IMR-90 (cell line): Measurements from ENCODE around the gene ZNF827. TPM values are rescaled to one million over a fixed set of nuclear protein-coding genes. Genes with fewer than 3 reads are reported as not detected.

Experiments
- ATAC-seq: fragments of 200-7000 bp; cut with Tn5 transposase; 2 replicates; pipeline ENCODE4 v1.9.1; 2020; ENCODE audit warnings: low read depth, mild to moderate bottlenecking, moderate library complexity
- BruUV-seq: library from RNA; stranded (reverse); fragments of 400-500 nt; replicated peaks from 2 replicates; lab custom pipeline; 2021; lab: Mats Ljungman, UMichigan
- CTCF ChIA-PET: fragments of 300-600 bp; formaldehyde crosslinking; extraction: SDS; loops from one replicate; lab custom pipeline; 2021; ENCODE audit warnings: antibody characterized with exemption; lab: Yijun Ruan, JAX
- POLR2A ChIA-PET: fragments of 300-600 bp; sonication (Branson Sonifier 250); formaldehyde crosslinking; loops from one replicate; lab custom pipeline; 2022; ENCODE audit warnings: antibody characterized with exemption; ENCODE audit not compliant: unreplicated experiment; lab: Charles Lee
- DNase-seq: peaks from one replicate; pipeline ENCODE4 v3.0.0; 2013
- H2AFZ ChIP-seq: replicated peaks from 2 replicates; pipeline ENCODE3; 2013; ENCODE audit warnings: low read length, mild to moderate bottlenecking; ENCODE audit not compliant: poor library complexity
- H2AK5ac ChIP-seq: 2 replicates; pipeline ENCODE4 v1.6.1; 2013; ENCODE audit warnings: low read depth, low read length, inconsistent platforms
- H2AK9ac ChIP-seq: replicated peaks from 2 replicates; pipeline ENCODE3; 2013; ENCODE audit warnings: mild to moderate bottlenecking, low read depth, low read length, moderate library complexity; ENCODE audit not compliant: poor library complexity
- H2BK120ac ChIP-seq: 2 replicates; pipeline ENCODE4 v1.6.1; 2013; ENCODE audit warnings: low read depth, low read length, inconsistent platforms
- H2BK15ac ChIP-seq: 3 replicates; pipeline ENCODE4 v1.6.1; 2013; ENCODE audit warnings: low read depth, low read length, inconsistent platforms
- H2BK20ac ChIP-seq: 2 replicates; pipeline ENCODE4 v1.6.1; 2013; ENCODE audit warnings: low read depth, mild to moderate bottlenecking, inconsistent platforms, low read length, moderate library complexity
- H2BK5ac ChIP-seq: 2 replicates; pipeline ENCODE4 v1.6.1; 2013; ENCODE audit warnings: mild to moderate bottlenecking, low read depth, low read length, inconsistent platforms; ENCODE audit not compliant: poor library complexity, severe bottlenecking
- H3K14ac ChIP-seq: replicated peaks from 2 replicates; pipeline ENCODE4 v1.6.1; 2013; ENCODE audit warnings: low read depth, low read length, inconsistent platforms
- H3K18ac ChIP-seq: 2 replicates; pipeline ENCODE4 v1.6.1; 2013; ENCODE audit warnings: low read depth, low read length, control low read depth
- H3K23ac ChIP-seq: 2 replicates; pipeline ENCODE4 v1.6.1; 2013; ENCODE audit warnings: low read depth, low read length, inconsistent platforms
- H3K27ac ChIP-seq: 2 replicates; pipeline ENCODE4 v1.5.1; 2013; ENCODE audit warnings: mild to moderate bottlenecking, control low read depth, low read length; ENCODE audit not compliant: insufficient read depth
- H3K27me3 ChIP-seq: 2 replicates; pipeline ENCODE4 v1.6.1; 2013; ENCODE audit warnings: low read length; ENCODE audit not compliant: control insufficient read depth, insufficient read depth
- H3K36me3 ChIP-seq: 2 replicates; pipeline ENCODE4 v1.6.1; 2013; ENCODE audit warnings: low read length, mixed read lengths; ENCODE audit not compliant: control insufficient read depth, insufficient read depth
- H3K4ac ChIP-seq: 2 replicates; pipeline ENCODE4 v1.6.1; 2013; ENCODE audit warnings: low read depth, low read length, inconsistent platforms
- H3K4me1 ChIP-seq: 2 replicates; pipeline ENCODE4 v1.6.1; 2013; ENCODE audit warnings: low read length, mixed read lengths; ENCODE audit not compliant: control insufficient read depth, insufficient read depth
- H3K4me2 ChIP-seq: 2 replicates; pipeline ENCODE4 v1.6.1; 2013; ENCODE audit warnings: low read depth, mild to moderate bottlenecking, control low read depth, low read length, moderate library complexity
- H3K4me3 ChIP-seq: 2 replicates; pipeline ENCODE4 v1.5.1; 2013; ENCODE audit warnings: low read depth, mild to moderate bottlenecking, control low read depth, low read length, moderate library complexity; ENCODE audit not compliant: insufficient read depth
- H3K56ac ChIP-seq: 2 replicates; pipeline ENCODE4 v1.6.1; 2013; ENCODE audit warnings: low read length, inconsistent platforms; ENCODE audit not compliant: insufficient read depth; ENCODE audit errors: extremely low read depth
- H3K79me1 ChIP-seq, 2 experiments: 2 replicates each; pipeline ENCODE4 v1.6.1; 2013; ENCODE audit warnings: low read length in 2 of 2, inconsistent platforms in 1 of 2, low read depth in 1 of 2
- H3K9ac ChIP-seq: 2 replicates; pipeline ENCODE4 v1.6.1; 2013; ENCODE audit warnings: low read depth, low read length, control low read depth
- H3K9me1 ChIP-seq: 2 replicates; pipeline ENCODE4 v1.6.1; 2013; ENCODE audit warnings: low read length, inconsistent platforms; ENCODE audit not compliant: insufficient read depth
- H3K9me3 ChIP-seq: 2 replicates; pipeline ENCODE4 v1.6.1; 2013; ENCODE audit warnings: low read length; ENCODE audit not compliant: control insufficient read depth, insufficient read depth
- H4K20me1 ChIP-seq: 2 replicates; pipeline ENCODE4 v1.6.1; 2013; ENCODE audit warnings: low read length, inconsistent platforms; ENCODE audit not compliant: insufficient read depth
- H4K5ac ChIP-seq: 2 replicates; pipeline ENCODE4 v1.6.1; 2013; ENCODE audit warnings: mild to moderate bottlenecking, low read depth, low read length, control low read depth
- H4K8ac ChIP-seq, 2 experiments: 2 replicates each; pipeline ENCODE4 v1.6.1; 2013; ENCODE audit warnings: low read depth in 2 of 2, low read length in 2 of 2, control low read depth in 1 of 2, inconsistent platforms in 1 of 2
- H4K91ac ChIP-seq: 2 replicates; pipeline ENCODE4 v1.6.1; 2013; ENCODE audit warnings: low read depth, low read length, inconsistent platforms; ENCODE audit not compliant: insufficient read depth
- POLR2A ChIP-seq: IDR thresholded peaks from 2 replicates; pipeline ENCODE4 v1.6.1; 2012; ENCODE audit warnings: mild to moderate bottlenecking, low read depth, low read length
- RCOR1 ChIP-seq: IDR thresholded peaks from 2 replicates; pipeline ENCODE4 v1.6.1; 2012; ENCODE audit warnings: mild to moderate bottlenecking, low read length, improper control_type of control experiment; ENCODE audit not compliant: insufficient replicate concordance
- RFX5 ChIP-seq: IDR thresholded peaks from 2 replicates; pipeline ENCODE4 v1.8.0; 2012; ENCODE audit warnings: low read depth, mild to moderate bottlenecking, low read length, moderate library complexity
- WGBS, 2 experiments: methylation state at CpG; one replicate each; pipeline versions ENCODE4 v1.1.5 to v1.1.7; 2013; ENCODE audit warnings: missing lambda C conversion rate in 2 of 2; ENCODE audit not compliant: insufficient read length in 1 of 2; ENCODE audit errors: extremely low coverage in 2 of 2; 5-methylcytosine and 5-hydroxymethylcytosine counted together
- dilution Hi-C: fragments of 300-500 bp; cut with HindIII; formaldehyde crosslinking; loops from one replicate; pipeline ENCODE4 v1.14.3; 2018; ENCODE audit warnings: low sequenced_read_pairs; ENCODE audit not compliant: unreplicated experiment
- in situ Hi-C: fragments of 300-500 bp; cut with MboI; formaldehyde crosslinking; loops from 3 replicates; pipeline ENCODE4 v1.14.3; 2019; ENCODE audit warnings: low sequenced_read_pairs, inconsistent platforms, mixed read lengths
- intact Hi-C: fragments of 100-400 bp; cut with micrococcal nuclease; formaldehyde crosslinking; loops from 2 replicates; pipeline ENCODE4 v1.10.0; 2022
- polyA plus RNA-seq, 3 experiments: library from polyadenylated mRNA; depleted of rRNA; stranded (reverse); fragments of >200 nt; gene quantifications; 2 replicates each; pipeline ENCODE4 v1.2.3, GENCODE V29; 2012; ENCODE audit warnings: low replicate concordance in 1 of 3
- total RNA-seq: library from RNA; depleted of rRNA; stranded (reverse); fragments of >200 nt; gene quantifications from 2 replicates; pipeline ENCODE4 v1.2.3, GENCODE V29; 2012

The ZNF827 gene
- total and polyA plus RNA-seq, 2 of the 4 experiments (the other 2 are of a cell fraction) = 6.6 to 31.7 TPM

DNA sequence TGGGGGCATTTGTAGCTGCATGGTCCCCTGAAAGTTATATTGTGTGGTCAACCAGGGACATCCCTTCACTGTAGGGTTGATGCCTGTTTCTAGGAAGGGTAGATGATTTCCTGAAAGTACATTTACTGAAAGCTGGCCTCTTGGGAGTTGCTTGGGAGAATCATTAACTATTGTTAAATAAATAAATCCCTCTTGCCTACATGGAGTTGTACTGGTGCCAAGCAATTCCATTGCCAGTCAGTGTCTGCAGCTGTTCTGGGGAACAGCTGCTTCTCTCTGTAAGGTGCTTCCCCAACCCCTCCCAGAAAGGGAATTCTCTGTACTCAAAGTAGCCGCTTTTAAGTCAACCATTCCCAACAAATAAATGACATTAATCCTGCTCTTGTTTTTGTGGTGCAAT, 207.6 kb downstream of the ZNF827 start:
- Histone ChIP-seq H4K8ac (peak overlapping the region in 1 of 2 experiments; percentile 47; a peak in 1 of 4 replicates), H3K79me1 (peaks cover 0 to 2% of the 10 kb centered on the region in 2 experiments; a peak in 2 of 4 replicates), H3K23ac (peak overlapping the region; percentile 56; the same call in 1 of the 2 replicates), H2AK5ac (peak overlapping the region; percentile 40; the same call in 1 of the 2 replicates), H3K9ac (no peak overlapping the region), H3K56ac (no peak overlapping the region), H3K27ac (no peak overlapping the region), H2AK9ac (peak overlapping the region; percentile 77), H3K9me1 (peaks cover 11% of the 10 kb centered on the region), H3K4me1 (peaks cover 21% of the 10 kb centered on the region), H4K5ac (no peak overlapping the region), H3K4me3 (no peak overlapping the region), H2BK5ac (no peak overlapping the region), H4K20me1 (no peaks in the 10 kb centered on the region), H3K4ac (peak overlapping the region; percentile 26; the same call in 1 of the 2 replicates), H4K91ac (no peak overlapping the region), H2BK15ac (no peak overlapping the region), H2BK20ac (no peak overlapping the region), H3K14ac (no peak overlapping the region), H2AFZ (peak overlapping the region; percentile 46), H3K9me3 (no peaks in the 10 kb centered on the region), H3K4me2 (peak overlapping the region; percentile 6), H3K36me3 (no peaks in the 10 kb centered on the region), H3K18ac (peak overlapping the region; percentile 28), H3K27me3 (no peaks in the 10 kb centered on the region), H2BK120ac (no peak overlapping the region; the same call in 1 of the 2 replicates)
- dilution Hi-C loops (no loop called here), in situ Hi-C loops (no loop called here), intact Hi-C loops (loop anchor here (2.0 to 10.0 kb wide), 3 partner anchors 14 to 516 kb away; partner anchors contain the start of gene SMAD1)
- CTCF ChIA-PET = interaction anchor here (0.6 kb wide), 1 partner anchor 334 kb away, joined by 3 read pairs; no protein-coding TSS in a partner anchor
- peak; percentile 90 for DNase-seq
- WGBS, 2 experiments = no CpG with 5 or more reads among the region's 1 CpG
- no TSS peak for BruUV-seq
- TF ChIP-seq RCOR1 = peak; percentile 58
- TF ChIP-seq RFX5 = no peak
- TF ChIP-seq POLR2A = no peak
- POLR2A ChIA-PET = no interaction called here
- ATAC-seq = no peak
